Astrocyte of the cerebellum (primary cell): Measurements from ENCODE around the gene TNFAIP2.
A peak's percentile ranks its signal among the peaks of the same experiment; 100 is the strongest.

Experiments used
- DNase-seq: peaks from one replicate; pipeline ENCODE4 v3.0.0-alpha.2; 2011; ENCODE audit warnings: low read depth
- H3K4me3 ChIP-seq: 2 replicates; pipeline ENCODE4 v1.5.1; 2011; ENCODE audit warnings: mild to moderate bottlenecking, low read depth, low read length, moderate library complexity
- CTCF ChIP-seq: IDR thresholded peaks from 2 replicates; pipeline ENCODE4 v1.5.1; 2012; ENCODE audit warnings: low read length, low read depth, moderate library complexity, mild to moderate bottlenecking; ENCODE audit errors: missing control alignments
- in situ Hi-C: cut with HindIII; loops from 2 replicates; pipeline ENCODE4 v1.10.0; 2017; ENCODE audit warnings: low sequenced_read_pairs

TNFAIP2 gene

GRCh38 chr14:103123634-103124500 lies 606 bp downstream of the TNFAIP2 start:
- TF ChIP-seq CTCF = peak; percentile 34
- DNase-seq = no peak
- H3K4me3 ChIP-seq = peak overlapping the region; percentile 34
- in situ Hi-C loops = no loop called here

- no peak for TF ChIP-seq CTCF
- in situ Hi-C loops = no loop called here
- no peak for DNase-seq
- H3K4me3 ChIP-seq = peak overlapping the region; percentile 34
Observed at GRCh38 chr14:103124501-103125001, 1.3 kb downstream of the TNFAIP2 start.

- no peak overlapping the region for H3K4me3 ChIP-seq
- no peak for DNase-seq
- TF ChIP-seq CTCF = no peak
- in situ Hi-C loops = no loop called here
Observed at GRCh38 chr14:103125098-103126070, 2.1 kb downstream of the TNFAIP2 start.

- in situ Hi-C loops = no loop called here
- no peak for TF ChIP-seq CTCF
- no peak for DNase-seq
- peak overlapping the region; percentile 20 for H3K4me3 ChIP-seq
Observed at GRCh38 chr14:103126088-103126872, 3.0 kb downstream of the TNFAIP2 start.

GRCh38 chr14:103126873-103127304 lies 3.6 kb downstream of the TNFAIP2 start:
- in situ Hi-C loops = no loop called here
- no peak for DNase-seq
- peak overlapping the region; percentile 20 for H3K4me3 ChIP-seq
- no peak for TF ChIP-seq CTCF
